GM19351 (cell line): Measurements from ENCODE around the gene PRSS38.
"Not testable (repeated sequence)": the region's sequence is repeated elsewhere in the genome, so short reads cannot be mapped to it uniquely, and the experiment has no call there.

Source experiments
- ATAC-seq: cut with Tn5 transposase; IDR thresholded peaks from one replicate; pipeline ENCODE4 v1.9.1; 2021; ENCODE audit warnings: mild to moderate bottlenecking, moderate library complexity; ENCODE audit not compliant: unreplicated experiment

PRSS38 gene

DNA sequence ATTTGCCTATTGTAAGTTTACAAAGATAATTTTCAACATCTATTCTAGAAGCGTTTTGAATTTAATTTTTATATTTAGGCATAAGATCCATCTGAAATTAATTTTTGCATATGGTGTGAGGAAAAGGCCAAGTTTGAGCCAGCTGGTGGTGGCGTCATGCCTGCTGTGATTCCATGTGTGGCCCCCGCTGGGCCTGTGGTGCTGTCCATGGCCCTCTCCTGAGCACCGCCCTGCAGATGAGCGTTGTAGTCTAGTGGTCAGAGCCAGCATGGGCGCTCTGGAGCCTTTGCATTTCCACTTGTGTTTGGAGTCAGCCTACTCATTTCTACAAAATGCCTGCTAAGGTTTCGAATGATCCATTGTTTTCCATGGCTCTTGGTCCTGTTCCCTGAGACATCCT, 22.7 kb downstream of the PRSS38 start:
- ATAC-seq = no peak

DNA sequence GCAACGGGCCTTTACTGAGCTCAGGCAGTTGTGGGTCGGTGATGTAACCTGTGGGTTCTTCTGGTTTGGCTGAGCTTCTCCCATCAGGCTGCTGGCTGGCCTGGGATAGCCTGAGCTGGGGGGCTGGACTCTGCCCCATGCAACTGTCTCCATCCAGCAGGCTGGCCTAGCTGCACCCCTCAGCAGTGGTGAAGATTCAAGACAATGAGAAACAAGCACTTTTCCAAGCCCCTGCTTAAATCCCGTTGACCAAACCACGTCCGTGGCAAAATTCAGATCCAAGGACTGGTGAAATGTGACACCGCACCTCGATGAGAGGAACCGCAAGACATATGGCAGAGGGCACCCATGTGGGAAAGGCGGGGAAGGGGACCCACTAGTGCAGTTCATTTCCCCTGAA, 25.6 kb downstream of the PRSS38 start:
- ATAC-seq = no peak

DNA sequence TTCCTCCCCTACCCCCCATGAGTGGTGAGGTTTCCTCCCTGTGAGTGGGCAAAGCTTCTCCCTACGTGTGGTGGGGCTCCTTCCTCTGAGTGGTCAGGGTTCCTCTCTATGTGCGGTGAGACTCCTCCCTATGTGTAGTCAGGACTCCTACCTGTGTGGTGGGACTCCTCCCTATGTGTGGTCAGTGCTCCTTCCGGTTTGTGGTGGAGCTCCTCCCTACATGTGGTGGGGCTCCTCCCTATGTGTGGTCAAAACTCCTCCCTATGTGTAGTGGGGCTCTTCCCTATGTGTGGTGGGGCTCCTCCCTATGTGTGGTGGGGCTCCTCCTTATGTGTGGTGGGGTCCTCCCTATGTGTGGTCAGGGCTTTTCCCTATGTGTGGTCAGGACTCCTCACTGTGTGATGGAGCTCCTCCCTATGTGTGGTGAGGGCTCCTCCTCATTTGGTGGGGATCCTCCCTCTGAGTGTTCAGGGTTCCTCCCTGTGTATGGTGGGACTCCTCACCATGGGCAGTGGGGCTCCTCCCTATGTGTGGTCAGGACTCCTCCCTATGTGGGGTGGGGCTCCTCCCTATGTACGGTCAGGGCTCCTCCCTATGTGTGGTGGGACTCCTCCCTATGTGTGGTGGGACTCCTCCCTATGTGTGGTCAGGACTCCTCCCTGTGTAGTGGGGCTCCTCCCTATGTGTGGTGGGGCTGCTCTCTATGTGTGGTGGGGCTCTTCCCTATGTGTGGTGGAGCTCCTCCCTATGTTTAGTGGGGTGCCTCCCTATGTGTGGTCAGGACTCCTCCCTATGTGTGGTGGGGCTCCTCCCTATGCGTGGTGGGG, 29.1 kb downstream of the PRSS38 start:
- no peak for ATAC-seq

DNA sequence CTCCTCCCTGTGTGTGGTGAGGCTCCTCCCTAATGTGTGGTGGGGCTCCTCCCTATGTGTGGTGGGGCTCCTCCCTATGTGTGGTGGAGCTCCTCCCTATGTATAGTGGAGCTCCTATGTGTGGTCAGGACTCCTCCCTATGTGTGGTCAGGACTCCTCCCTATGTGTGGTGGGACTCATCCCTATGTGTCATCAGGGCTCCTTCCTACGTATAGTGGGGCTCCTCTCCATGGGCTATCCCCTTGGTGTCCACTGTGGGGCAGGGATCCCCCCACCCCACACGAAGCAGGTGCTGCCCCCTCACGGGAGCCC, 29.6 kb downstream of the PRSS38 start:
- no peak for ATAC-seq

DNA sequence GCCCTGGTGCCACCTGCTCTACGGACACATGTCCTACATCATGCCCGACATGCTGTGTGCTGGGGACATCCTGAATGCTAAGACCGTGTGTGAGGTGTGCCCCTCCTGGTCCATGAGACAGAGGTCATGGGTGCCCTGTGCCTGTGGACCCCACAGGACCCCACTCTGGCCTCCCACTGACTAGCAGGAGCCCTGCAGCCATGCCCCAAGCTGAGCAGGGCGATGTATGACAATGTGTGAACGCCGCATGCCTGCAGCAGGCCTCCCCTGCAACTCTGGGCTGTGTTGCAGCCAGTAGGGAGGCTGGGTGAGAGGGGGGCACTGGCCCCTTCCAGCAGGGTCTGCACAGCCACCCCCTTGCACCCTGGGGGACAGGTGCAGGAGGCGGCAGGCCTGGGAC, 30.0 kb downstream of the PRSS38 start:
- ATAC-seq = no peak

DNA sequence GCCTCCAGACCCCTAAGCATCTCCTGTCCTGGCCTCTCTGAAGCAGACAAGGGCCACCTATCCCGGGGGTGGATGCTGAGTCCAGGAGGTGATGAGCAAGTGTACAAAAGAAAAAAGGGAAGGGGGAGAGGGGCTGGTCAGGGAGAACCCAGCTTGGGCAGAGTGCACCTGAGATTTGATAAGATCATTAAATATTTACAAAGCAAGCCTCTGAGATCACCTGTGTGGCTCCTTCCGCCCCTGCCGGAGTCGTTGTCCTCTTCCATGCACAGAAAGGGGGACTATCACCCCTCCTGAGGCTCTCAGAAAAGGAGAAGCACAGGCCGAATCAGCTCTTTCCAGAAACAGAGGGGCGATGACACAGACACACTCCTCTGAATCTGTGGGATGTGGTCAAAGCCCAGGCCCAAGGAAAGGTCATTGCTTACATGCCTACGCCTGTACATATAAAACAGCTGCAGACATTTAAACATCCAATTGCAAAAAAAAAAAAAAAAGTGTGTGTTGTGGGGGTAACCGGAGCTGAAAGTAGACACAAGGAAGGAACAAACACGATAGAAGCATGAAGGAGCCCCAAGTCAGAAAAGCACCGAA, 30.9 kb downstream of the PRSS38 start:
- ATAC-seq = no peak

DNA sequence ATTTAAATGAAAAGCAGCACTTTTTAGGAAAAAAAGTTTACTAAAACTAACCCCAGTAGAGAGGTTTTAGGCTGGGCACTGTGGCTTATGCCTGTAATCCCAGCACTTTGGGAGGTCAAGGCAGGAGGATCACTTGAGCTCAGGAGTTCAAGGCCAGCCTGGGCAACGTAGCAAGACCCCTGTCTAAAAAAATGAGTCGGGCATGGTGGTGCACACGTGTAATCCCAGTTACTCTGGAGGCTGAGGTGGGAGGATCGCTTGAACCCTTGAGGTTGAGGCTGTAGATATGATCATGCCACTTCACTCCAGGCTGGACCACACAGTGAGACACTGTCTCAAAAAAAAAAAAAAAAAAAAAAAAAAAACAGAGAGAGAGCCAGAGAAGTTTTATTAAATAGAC, 31.6 kb downstream of the PRSS38 start:
- ATAC-seq = not testable (repeated sequence)

DNA sequence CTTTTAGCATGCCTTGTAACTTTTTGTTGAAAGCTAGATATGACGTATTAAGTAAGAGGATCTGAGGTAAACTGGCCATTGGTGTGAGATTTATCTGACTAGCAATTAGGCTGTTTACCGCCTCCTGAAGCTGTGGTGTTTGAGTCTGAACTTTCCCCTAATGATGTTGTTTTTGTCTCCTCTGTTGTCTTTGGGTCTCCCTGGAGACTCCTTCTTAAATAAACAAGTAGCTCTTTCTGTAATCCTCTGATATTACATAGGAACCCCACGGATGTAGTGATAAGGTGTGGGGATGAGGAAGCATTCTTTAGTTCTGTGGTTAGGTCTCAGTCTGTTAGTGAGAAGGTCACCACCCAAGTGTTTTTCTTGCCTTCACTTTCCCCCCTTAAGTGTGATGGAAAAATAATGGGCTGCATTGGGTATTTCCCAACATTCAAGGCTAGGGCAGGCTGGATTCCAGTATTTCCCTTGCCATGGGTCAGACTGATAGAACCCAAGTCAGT, 33.0 kb downstream of the PRSS38 start:
- no peak for ATAC-seq

DNA sequence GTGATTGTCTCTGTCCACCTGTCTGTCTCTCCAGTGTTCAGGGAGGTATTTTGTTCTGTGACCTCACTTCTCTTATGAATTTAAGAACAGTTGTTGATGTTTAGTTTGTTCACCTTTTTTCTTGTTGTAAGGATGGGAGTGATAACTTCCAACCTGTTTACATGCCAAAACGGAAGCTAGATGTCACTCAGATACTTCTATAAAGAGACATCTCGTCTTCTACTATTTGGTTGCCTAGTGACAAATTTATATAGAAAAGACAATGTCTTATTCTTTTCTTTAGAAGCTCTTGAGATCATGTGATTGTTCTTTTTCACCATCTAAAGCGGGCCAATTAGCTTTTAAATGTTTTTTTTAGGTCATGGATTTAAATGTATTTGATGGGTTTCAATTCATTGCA, 33.8 kb downstream of the PRSS38 start:
- no peak for ATAC-seq

DNA sequence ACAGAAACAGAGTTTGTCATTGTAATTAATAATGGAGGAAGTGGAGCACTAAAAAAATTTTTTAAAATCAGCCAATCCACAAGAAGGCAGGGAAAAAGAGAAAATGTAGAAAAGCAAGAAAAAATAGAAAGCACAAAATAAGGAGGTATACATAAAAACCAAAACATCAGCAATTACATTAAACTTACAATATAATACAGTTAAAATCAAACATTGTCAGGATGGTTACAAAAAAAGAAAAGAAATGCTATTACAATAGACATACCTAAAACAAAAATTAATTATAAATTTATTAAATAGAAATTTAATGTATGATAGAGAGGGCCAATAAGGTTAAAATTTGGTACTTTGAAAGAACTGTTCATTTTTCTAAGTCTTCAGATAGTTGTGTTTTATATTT, 38.7 kb downstream of the PRSS38 start:
- no peak for ATAC-seq

DNA sequence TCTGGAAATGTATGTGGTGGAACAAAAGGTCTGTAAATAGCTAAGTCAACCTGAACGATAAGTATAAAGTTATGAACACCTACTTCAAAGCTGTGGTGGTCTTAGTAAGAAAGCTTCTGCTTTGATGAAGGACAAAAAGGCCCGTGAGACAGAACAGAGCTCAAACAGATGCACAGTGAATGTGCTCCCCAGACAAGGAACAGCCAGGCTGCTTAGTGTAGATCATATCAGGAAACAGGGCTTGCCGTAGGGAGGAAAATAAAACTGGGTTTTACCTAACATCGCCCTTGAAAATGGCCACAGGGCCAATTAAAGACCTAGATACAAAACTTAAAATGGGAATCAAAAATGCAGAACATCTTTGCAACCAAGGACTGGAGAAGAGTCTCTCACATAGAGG, 40.2 kb downstream of the PRSS38 start:
- ATAC-seq = no peak

DNA sequence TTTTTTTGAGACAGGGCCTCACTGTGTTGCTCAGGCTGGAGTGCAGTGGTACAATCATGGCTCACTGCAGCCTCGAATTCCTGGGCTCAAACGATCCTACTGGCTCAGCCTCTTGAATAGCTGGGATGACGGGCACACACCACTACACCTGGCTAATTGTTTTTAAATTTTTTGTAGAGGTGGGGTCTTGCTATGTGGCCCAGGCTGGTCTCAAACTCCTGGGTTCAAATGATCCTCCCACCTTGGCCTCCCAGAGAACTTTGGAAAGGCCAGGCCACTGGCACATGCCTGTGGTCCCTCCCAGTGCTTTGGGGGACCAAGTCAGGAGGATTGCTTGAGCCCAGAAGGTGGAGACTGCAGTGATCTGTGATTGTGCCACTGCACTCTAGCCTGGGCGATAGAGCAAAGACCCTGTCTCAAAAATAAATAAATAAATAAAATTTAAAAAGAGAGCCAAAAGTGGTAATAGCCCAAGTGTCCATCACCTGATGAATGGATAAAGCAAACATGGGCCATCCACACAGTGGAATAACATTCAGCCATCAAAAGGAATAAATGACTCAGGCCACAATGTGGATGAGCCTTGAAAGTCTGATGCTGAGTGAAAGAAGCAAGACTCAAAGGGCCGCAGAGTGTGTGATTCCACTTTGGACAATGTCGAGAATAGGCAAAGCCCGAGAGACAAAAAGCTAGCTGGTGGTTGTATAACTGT, 40.8 kb downstream of the PRSS38 start:
- ATAC-seq = no peak

DNA sequence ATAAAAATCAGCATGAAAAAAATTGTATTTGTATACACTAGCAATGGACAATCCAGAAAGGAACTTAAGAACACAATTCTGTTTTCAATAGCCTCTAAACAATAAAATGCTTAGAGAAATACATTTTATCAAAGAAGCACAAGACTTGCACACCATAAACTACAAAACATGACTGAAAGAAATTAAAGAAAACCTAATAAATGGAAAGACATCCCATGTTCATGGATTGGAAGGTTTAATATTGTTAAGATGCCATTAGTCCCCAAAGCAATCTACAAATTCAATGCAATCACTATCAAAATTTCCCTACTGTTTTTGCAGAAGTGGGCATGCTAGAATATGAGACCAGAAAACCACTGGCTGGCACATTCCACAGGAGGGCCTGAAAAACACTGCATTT, 49.4 kb downstream of the PRSS38 start:
- ATAC-seq = no peak

DNA sequence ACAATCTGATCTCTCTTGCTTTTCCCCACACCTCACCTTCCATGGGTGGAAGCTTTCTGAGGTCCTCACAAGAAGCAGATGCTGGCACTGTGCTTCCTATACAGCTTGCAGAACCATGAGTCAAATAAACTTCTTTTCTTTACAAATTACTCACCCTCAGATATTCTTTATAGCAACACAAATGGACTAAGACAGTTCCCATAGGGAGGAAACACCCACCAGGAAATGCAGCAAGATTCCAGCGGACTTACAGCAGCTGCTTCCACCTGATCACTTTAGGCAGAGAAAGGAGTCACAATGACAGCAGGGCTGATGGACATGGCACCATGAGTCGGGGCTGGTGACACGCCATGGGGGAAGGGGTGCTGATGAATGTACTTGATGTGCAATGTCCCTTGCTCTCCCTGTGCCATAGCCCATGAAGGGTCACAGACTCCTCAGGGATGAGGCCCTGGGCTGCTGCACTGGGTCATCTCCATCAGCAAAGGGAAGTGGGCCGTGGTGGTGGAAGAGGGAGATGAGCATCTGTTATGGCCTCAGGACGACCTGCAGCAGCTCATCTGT, 53.9 kb downstream of the PRSS38 start:
- no peak for ATAC-seq

DNA sequence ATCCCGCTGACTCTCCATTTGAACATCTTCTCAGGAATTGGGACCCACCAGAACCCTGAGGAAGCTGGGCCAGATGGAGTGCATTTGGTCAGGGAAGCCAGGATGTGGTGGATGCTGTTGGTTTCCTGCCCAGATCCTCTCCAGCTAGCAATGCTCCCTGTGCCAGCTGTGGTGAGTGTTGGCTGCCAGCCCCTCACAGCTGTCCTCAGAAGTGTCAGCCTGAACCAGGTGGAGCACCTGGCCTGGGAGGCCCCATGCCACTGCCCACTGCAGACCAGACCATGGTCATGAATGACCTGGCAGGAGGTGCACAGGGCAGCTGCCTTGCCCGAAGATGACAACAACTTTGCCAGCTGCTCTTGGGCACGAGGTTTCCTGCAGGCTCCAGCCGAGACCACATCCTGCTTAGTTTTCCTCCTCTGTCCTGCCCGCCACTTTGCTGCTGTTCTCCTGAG, 54.4 kb downstream of the PRSS38 start:
- ATAC-seq = no peak

DNA sequence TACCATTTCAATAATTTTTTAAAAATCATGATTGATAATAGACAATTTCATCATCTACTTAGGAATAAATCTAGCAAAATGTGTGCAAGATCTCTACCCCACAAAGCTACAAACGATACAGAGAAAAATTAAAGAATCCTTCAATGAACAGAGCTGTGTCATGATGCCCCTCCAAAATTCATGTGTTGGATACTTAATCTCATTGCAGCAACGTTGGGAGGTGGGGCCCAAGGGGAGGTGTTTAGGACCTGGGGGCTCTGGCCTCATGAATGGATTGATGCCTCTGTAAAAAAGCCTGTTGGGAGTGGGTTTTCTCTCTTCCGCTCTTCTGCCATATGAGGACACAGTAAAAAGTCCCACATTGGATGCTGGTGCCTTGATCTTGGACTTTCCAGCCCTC, 54.9 kb downstream of the PRSS38 start:
- ATAC-seq = no peak

DNA sequence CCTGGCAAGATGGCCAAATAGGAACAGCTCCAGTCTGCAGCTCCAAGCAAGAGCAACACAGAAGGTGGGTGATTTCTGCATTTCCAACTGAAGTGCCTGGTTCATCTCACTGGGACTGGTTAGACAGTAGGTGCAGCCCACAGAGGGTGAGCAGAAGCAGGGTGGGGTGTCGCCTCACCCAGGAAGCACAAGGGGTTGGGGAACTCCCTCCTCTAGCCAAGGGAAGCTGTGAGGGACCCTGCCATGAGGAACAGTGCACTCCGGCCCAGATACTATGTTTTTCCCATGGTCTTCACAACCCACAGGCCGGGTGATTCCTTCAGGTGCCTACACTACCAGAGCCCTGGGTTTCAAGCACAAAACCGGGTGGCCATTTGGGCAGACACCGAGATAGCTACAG, 56.4 kb downstream of the PRSS38 start:
- not testable (repeated sequence) for ATAC-seq

DNA sequence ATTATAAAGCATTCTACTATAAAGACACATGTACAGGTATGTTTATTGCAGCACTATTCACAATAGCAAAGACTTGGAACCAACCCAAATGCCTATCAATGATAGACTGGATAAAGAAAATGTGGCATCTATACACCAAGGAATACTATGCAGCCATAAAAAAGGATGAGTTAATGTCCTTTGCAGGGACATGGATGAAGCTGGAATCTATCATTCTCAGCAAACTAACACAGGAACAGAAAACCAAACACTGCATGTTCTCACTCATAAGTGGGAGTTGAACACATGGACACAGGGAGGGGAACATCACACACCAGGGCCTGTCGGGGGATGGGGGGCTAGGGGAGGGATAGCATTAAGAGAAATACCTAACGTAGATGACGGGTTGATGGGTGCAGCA, 62.3 kb downstream of the PRSS38 start:
- not testable (repeated sequence) for ATAC-seq

DNA sequence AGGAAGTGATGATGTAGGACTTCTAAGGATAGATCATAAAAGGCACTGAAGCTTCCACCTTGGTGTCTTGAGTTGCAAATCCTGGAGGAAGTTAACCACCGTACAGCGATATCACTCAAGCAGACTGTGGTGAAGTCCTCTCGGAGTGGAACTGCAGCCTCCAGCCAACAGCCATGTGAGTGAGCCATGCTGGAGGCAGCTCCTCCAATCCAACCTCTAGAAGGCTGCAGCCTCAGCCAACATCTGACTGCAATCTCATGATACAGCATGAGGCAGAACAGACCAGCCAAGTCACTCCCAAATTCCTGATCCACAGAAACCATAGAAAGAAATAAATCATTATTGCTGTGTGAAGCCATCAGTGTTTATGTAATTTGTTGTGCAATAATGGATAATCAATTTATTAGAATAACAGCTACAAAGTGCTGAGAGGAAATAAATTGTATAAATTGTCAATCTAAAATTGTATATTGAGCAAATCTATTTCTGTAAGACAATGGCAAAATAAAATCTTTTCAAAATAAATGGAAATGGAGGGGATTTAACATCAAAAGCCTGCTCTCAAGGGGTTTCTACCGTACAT, 65.0 kb downstream of the PRSS38 start:
- ATAC-seq = no peak

DNA sequence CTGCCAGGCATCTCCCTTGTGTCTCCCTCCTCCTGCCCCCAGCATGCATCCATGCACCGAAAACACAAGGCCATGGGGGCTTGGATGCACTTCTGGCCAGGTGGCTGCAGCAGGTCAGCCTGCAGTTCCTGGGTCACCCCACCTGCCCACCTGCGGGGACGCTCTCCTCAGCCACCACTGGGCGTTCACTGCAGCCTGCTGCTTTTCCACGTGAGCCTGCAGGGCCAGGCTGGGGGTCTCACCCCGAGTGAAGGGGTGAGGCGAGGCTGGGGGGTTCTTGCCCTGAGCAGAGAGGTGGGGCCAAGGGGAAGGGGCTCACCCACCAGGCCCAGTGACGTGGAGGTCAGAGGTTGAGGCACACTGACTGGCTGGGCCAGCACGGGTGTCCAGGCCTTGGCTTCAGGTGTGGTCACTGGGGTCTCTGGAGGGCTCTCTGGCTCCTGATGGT, 67.6 kb downstream of the PRSS38 start:
- no peak for ATAC-seq

DNA sequence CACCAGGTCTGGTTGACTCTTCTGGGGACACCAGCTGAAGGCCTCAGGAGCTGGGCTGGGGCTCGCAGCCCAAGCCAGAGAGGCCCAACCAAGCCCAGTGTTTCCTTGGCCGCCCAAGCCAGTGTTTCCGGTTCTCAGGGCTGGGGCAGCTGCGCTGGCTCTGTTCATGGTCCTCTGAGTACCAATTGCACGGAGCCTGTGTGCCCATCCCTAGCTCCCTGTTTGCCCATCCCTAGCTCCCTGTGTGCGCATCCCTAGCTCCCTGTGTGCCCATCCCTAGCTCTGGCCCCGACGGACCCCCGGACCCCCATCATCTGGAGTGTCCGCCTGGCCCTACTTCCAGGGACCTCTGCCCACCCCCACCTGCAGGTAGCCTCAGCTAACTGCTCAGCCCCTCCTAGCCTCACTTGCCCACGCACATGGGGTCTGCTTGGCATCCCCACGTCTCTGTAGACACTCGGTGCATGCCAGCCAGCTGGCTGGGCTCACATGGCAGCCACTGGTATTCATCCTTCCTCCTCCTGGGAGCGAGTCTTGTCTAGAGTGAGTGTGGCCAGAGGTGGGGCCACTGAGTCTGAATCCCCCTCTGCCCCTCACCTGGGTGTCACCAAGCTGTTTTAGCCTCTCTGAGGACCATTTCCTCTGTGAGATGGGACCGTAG, 68.3 kb downstream of the PRSS38 start:
- no peak for ATAC-seq
